Activated T-helper 9 cell treated with anti-CD3 and anti-CD28 coated beads, Interleukin-2, amount 50 U/mL, for 16 hours (primary cell): ENCODE measurements around the gene ICA1L.
"Not testable (repeated sequence)": the region's sequence is repeated elsewhere in the genome, so short reads cannot be mapped to it uniquely, and the experiment has no call there.

ENCODE experiments used
- DNase-seq: peaks from one replicate; pipeline ENCODE4 v3.0.0-alpha.2; 2020; ENCODE audit warnings: low read depth

ICA1L gene

DNA sequence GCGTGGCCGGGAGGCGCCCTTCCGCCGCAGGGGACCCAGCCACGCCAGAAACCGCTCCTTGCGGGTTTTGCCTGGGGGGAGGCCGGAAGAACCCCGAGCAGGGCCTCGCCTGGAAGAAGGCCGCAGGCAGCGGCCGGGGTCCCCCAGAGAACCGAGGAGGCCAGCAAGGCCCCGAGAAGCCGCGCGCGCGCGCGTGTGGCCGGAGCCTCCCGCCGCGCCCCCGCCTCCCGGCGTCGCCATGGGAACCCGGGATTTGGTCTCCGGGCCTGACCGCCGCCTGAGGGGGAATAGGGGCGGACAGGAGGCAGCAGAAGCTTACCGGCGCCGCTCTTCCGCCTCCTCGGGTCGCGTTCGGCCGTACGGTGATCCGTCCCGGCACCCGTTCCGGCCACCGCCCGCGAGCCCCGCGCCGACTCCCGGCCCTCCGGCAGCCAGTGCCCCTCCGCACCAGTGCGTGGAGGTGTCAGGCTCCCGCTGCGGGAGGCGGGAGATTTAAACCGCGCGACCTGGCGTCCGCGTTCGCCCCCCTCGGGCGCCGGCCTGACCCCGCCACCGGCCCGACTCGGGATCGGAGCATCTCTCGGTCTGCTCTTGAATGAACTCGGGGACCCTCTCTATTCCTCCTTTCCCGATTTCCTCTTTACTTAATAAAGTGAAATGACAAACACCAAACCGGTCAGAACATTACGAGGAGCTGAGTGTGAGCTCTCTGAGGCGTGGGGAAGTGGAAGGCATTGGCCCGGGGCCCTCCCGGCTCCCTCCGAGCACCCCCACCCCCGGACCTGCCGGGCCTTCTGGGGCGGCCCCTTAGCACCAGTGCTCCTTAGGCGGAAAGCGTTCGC, at the start of gene ICA1L:
Gene ICA1L, minus strand, starts transcription at position 467 of the 842 bp plus-strand sequence. CDS start 42,757 bp downstream, outside the sequence.
- peak; percentile 37 for DNase-seq

DNA sequence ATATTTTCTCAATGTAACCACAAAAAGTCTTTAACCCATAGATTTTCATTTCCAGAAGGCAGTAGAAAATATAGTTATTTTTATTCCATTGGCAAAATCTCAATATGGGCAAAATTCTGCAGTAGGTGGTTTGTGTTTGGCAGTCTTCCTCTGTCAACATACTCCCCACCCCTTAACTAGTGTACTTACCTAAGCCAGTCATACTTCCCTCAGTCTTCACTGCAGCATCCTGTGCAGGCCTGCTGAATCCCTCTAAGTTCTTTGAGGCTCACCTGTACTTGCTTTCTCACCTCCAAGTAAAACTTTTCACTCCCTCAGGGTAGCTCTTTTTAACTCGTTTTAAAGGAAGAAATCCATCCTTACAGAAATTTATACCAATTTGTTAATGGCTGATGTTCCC, 47.3 kb upstream of the ICA1L start:
- no peak for DNase-seq

- not testable (repeated sequence) for DNase-seq
Measured at GRCh38 chr2:202912342-202913201, 41.0 kb upstream of the ICA1L start.

DNA sequence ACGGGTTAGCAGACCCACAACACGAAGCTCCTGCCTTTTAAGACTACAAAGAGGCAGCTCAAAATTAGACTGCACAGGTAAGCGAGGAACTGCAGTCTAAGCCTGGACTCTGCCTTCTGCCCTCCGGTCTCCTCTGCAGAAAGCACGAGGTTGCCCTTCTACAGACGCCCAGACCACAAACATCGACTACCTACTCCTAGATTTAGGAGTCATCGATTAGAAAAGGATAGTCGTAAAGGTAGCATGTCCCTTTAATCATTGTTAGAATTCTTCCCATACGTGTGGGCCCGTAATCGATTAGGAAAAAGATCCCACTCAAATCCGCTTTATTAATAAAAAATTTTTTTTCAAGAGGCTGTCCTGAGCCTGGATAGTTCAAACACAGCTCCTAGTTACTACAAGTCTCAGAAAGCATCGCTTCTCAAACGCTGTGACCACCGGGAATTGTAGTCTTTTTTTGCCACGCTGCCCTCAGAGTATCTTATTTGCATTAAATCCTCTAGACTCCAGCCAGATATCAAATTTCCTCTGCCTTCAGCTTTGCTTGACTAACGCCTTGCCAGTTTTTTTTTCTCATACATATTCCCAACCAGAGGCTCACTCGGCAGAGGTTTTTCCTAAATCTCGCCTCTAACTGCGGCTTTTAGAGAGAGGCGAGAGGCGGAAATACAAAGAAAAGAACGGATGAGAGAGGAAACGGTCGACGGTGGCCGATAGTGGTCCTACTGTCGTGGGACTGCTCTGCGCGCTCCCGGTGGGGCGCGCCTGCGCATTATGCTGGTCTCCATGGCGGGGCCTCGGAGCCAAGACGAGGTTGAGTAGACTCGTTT, 40.2 kb upstream of the ICA1L start, which contains the start of the genes CARF and WDR12:
Gene CARF, plus strand, starts transcription at position 764 of the 830 bp plus-strand sequence. CDS start 29,628 bp downstream, outside the sequence.
Gene WDR12, minus strand, starts transcription at position 162 of the 830 bp plus-strand sequence. CDS start 197 bp downstream, outside the sequence.
- peak; percentile 84 for DNase-seq

DNA sequence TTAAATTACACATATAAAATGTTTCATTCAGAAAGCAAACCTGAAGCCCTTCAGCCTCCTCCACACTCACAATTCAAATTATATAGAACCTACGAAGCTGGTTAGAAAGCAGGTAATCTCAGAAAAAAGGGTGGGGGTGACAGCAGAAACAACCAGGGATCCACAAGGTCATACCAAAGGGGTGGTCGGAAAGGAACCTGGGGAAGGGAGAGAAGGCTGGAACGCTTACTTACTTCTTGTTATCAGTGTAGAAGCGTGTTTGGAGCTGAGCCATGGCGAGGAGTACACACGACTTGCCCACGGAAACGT, 39.6 kb upstream of the ICA1L start:
- DNase-seq: no peak

DNA sequence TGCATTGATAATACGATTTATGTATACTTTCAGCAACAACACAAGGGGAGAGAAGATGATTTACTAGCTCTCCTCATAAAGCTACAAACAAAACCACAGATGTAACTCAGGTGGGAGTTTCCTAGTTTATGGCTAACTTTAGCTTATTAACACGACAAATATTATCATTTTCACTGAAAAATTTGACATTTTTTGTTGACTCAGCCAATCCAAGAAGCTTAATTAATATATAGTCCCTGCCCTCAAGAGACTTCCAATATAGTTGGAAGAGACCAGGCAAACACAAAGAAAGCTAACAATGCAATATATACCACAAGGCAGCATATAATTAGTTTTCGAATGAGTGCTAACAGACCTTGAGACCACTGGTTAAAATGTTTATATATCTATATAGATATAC, 39.1 kb upstream of the ICA1L start:
- DNase-seq: no peak

GRCh38 chr2:202910250-202910649, 38.7 kb upstream of the ICA1L start:
- DNase-seq: not testable (repeated sequence)

DNA sequence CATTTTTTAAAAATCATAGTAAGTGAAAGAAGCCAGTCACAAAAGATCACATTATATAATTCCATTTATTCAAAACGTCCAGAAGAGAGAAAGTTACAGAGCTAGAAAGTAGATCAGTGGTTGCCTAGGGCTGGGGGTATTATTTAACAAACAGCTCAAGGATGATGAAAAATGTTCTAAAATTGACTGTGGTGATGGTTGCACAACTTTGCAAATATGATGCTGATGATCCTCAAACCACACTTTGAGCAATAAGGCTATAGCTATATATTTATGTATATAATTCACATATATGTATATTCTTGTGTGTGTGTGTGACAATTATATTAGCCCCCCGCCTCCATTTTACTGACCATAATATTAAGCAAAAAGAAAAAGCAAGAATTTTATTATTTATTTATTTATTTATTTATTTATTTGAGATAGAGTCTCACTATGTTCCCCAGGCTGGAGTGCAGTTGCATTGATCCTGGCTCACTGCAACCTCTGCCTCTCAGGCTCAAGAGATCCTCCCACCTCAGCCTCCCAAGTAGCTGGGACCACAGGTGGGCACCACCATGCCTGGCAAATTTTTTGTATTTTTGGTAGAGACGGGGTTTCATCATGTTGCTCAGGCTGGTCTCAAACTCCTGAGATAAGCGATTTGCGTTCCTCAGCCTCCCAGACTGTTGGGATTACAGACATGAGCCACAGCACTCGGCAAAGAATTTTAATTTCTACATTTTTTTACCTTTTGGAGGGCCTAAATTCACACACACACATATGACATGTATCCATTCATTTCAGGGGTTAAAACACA, 38.0 kb upstream of the ICA1L start:
- DNase-seq: no peak

DNA sequence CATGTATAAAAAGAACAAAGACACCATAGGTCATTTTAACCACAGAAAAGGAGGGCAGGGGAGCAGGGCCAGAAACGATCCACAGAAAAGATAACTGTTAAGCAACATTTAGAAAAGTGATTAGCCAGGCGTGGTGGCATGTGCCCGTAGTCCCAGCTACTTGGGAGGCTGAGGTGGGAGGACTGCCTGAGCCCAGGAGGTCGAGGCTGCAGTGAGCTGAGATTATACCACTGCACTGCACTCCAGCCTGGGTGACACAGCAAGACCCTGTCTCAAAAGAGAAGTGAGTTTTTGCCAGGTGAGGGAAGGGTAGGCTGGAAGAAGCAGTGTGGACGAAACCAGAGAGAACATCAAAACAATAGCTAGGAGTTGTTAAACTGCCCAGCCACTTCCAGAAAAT, 36.6 kb upstream of the ICA1L start:
- DNase-seq: no peak

DNA sequence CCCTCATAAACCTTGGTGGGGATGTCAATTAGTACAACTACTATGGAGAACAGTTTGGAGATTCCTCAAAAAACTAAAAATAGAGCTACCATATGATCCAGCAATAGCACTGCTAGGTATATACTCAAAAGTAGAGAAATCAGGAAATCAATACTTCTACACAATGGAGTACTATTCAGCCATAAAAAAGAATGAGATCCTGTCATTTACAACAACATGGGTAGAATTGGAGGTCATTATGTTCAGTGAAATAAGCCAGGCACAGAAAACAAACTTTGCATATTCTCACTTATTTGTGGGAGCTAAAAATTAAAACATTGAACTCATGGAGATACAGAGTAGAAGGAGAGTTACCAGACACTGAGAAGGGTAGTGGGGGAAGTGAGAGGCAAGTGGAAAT, 33.9 kb upstream of the ICA1L start:
- DNase-seq: not testable (repeated sequence)

- DNase-seq: no peak
Measured at GRCh38 chr2:202885190-202885589, 13.6 kb upstream of the ICA1L start.

DNA sequence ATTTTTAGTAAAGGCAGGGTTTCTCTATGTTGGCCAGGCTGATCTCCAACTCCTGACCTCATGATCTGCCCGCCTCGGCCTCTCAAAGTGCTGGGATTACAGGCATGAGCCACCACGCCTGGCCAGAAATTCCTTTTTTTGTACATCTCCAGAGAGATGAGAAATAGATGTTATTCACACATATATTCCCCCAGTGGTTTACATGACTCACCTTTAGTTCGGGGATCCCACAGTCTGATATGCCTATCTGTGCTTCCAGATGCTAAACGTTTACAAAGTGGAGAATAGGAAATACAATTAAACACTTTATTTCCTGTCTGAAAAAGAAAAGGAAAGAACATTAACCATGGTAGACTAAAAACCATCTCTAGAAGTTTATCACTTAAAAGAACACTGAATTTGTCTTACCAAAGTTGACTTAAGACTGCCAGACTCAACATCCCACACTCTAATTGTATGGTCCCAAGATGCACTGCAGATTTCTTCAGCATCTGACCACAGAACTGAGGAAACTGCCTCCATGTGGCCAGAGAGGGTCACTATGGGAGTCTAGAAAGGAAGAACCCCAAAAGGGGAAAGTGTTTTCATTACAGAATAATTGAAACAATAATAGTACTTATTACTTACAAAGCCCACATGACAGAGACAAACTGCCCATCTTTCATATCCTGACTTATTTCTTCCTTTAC, 12.6 kb upstream of the ICA1L start:
- no peak for DNase-seq

GRCh38 chr2:202881570-202881969, 10.0 kb upstream of the ICA1L start:
- no peak for DNase-seq

- no peak for DNase-seq
Measured at GRCh38 chr2:202877699-202878098, 6.1 kb upstream of the ICA1L start.

- DNase-seq: peak; percentile 41
Measured at GRCh38 chr2:202870431-202871299, 901 bp downstream of the ICA1L start.

DNA sequence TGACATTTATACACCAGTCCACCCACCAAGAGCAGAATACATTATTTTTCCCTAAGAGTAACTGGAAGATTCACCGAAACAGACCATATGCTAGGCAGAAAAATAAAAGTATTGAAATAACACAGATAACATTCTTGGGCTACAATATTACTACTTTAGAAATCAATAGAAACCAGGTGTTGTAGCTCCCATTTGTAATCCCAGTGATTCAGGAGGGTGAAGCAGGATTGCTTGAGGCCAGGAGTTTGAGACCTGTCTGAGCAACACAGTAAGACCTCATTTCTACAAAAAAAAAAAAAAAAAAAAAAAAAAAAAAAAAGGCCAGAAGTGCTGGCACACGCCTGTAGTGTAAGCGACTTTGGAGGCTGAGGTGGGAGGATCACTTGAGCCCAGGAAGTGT, 9.6 kb downstream of the ICA1L start:
- DNase-seq: no peak

GRCh38 chr2:202858601-202859000, 13.0 kb downstream of the ICA1L start:
- DNase-seq: no peak

GRCh38 chr2:202849343-202849742, 22.2 kb downstream of the ICA1L start:
- DNase-seq: not testable (repeated sequence)

GRCh38 chr2:202848813-202849212, 22.8 kb downstream of the ICA1L start:
- no peak for DNase-seq
